GM19099 (cell line): ENCODE results near the gene TBC1D22A.

Experiments used
- POLR2A ChIP-seq: IDR thresholded peaks from 3 replicates; pipeline ENCODE4 v1.6.1; 2011; ENCODE audit warnings: low read depth; ENCODE audit not compliant: insufficient read length; ENCODE audit errors: extremely low read depth

Gene TBC1D22A

DNA sequence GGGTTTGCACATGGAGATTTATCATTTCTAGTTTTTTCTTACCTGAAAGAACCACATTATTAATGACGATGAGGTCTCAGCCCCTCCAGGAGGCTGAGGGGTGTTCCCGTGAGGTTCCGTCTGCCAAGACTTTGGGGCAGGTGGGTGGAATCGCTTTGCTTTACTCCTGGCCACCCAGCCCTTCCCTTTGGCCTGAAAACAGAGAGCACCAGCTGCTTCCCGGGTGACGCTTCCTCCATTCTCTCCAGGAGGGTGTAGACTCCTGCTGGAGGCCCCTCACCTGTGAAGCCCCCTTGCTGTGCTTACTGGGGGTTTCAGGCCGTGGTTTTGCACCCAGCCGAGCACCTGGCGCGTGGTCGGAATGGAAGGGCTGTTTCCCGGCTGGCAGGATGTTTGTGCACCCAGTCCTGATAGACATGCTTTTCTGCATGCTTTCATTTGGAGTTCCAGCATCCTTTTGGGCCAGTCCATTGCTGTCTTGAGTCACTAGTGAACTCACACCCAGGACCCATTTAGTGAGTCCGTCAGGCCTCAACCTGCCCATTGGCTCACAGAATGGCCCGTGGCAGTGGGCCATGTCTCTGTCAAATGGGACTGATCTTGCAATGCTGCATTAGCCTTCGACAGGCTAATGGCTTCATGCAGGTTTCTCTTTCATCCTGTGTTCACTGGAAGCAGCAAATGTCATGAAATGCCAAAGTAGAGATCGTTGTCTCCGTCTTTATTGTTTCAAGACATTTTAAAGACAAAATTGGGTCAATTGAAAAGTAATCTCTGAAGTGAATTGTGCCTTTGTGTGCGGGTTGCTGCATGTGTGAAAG lies 360.8 kb downstream of the TBC1D22A start:
- no peak for TF ChIP-seq POLR2A

DNA sequence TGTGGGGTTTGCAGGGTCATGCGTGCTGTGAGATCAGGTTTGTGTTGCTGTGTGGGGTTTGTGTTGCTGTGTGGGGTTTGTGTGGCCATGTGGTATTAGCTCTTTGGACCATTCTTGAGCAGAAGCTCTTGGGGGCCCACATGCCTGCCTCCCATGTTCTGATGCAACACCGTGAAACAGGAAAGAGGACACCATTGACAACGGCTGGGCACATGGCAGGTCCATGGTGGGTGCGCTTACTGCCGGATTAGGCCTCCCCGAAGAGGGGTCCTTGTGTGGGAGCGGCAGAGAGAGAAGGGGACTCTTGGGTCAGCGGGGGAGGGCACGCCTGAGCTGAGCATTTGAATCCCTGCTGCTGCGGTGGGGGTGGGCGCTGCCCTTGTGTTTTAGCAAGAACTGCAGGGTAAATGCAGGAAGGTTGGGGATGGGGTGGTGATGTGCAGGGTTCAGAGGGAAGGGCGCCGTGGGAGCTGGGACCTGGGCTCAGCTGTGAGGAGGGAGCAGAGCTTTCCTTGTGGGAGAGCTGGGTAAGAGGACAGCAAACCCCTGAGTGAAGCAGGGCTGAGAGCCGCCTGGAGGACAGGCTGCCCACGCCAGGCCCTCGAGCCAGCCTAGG lies 361.5 kb downstream of the TBC1D22A start:
- TF ChIP-seq POLR2A: no peak

GRCh38 chr22:47124451-47124881 lies 362.0 kb downstream of the TBC1D22A start:
- TF ChIP-seq POLR2A: no peak

DNA sequence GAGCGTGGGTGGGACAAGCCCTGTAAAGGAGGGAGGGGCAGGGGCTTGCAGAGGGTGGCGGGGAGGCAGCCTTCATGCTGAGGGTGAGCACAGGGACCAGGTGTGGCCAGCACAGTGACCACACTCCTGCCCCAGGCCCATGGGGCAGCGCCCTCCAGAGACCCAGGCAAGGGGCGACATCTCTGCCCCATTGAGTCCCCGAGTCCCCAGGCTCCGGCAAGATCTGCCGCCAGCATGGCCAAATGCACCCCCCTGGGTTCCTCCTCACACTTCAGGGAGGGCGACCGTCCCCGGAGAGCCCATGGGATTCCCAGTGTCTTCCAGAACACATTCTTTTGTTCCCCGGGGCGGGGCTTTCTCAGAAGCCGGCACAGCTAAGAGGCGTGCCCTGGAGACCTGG lies 362.5 kb downstream of the TBC1D22A start:
- TF ChIP-seq POLR2A: no peak

DNA sequence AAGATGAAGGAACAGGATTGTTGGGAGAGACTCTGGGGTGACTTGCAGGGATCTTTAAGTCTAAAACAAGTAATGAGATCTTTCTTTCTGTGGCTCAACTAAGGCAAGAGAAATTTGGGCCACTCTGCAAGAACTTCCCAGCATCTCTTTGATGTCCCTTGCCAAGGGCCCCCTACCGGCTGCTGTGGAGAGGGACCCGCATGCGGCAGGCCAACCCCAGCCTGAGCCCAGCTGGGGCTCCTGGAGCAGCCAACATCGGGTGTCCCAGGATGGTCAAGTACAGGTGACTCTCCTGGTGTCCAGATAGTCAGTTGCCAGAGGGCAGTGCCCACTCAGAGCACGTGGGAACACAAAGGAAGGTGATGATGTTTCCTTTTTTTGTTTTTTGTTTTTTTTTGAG lies 363.2 kb downstream of the TBC1D22A start:
- no peak for TF ChIP-seq POLR2A

- TF ChIP-seq POLR2A: no peak
Observed at GRCh38 chr22:47126344-47126811, 363.9 kb downstream of the TBC1D22A start.

DNA sequence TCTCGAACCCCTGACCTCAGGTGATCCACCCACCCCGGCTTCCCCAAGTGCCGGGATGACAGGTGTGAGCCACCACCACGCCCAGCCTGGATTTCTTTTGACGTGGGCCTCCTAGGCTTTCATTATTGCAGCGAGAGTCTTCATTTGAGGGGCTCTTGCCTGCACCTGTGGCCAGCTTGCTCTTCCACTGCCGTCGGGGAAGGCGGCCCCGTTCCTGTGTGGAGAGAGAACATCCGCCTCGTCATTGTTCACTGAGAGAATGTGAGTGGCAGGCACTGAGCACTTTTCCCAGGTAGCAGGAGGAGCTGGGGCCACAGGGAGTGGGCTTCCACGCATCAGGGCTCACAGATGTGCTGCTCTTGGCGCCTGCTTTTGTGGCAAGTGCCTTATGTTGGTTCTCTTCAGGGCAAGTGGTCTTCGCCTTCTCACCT lies 365.0 kb downstream of the TBC1D22A start:
- TF ChIP-seq POLR2A: no peak

DNA sequence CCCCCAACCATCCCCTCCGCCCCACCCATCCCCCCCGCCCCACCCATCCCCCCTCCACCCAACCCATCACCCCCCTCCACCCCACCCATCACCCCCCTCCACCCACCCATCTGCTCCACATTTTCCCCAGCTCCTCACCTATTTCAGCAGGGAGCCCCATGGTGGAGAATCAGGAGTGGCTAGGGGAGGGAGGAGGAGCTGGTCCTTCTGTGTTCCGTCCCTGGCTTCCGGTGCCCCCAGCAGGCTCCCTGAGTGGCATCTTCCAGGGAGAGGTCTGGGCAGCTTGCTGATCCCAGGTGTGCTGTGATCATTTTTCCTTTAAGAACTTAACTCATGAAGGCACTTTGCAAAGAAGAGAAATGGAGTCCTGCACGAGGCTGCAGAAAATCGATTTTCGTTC lies 365.8 kb downstream of the TBC1D22A start:
- TF ChIP-seq POLR2A: no peak

DNA sequence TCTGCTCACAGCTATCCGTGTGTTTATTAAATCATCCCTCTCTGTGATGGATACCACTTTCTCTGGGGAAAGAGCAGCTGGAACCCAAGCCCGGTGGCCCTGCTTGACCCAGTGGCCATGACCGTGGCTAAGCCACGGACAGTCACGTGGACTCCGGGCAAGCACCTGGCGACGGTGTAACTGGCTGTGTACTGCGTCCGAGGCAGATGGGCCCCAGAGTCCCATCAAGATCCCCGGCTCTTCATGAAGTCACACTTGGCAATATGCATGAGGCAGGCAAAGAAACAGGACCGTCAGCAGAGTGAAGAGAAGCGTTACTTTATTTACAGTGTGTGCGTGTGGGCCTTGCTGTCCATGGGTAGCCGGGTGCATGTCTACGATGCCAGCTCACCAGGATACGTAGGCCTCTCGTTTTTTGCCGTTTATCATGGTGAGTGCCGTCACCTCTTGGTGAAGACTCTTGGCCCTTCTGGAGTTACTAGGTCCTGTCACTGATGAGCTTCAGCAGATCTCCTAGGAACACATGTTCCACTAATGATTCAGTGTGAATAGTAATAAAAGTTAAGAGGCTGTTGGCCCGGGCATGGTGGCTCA lies 366.3 kb downstream of the TBC1D22A start:
- no peak for TF ChIP-seq POLR2A

- no peak for TF ChIP-seq POLR2A
Observed at GRCh38 chr22:47129902-47130635, 367.6 kb downstream of the TBC1D22A start.

DNA sequence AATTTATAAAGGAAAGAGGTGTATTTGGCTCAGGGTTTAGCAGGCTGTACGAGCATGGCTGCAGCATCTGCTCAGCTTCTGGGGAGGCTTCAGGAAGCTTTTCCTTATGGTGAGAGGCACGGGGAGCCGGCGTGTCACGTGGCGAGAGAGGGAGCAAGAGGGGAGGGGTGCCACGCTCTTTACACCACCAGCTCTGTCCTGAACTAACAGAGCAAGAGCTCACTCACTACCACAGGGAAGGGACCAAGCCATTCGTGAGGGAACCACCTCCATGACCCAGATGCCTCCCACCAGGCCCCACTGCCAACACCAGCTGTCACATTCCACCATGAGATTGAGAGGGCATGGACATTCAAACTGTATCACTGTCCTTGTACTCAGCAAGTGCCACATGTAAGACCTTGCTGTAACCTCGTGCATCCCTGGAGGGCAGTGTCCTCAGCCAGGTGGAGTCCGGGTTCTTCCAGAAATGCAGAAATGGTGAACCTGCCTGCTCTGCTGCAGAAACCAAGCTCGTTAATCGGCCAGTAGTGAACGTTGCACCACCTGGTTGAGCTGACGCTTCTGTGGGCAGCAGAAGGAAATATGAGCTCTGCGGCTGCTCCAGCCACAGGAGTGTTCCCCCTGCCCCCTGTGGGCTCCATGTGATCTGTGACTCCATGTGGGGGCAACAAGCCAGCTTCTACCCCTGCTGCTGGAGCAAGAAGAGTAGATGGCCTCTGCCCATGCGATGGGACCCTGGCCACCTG lies 368.6 kb downstream of the TBC1D22A start:
- no peak for TF ChIP-seq POLR2A

DNA sequence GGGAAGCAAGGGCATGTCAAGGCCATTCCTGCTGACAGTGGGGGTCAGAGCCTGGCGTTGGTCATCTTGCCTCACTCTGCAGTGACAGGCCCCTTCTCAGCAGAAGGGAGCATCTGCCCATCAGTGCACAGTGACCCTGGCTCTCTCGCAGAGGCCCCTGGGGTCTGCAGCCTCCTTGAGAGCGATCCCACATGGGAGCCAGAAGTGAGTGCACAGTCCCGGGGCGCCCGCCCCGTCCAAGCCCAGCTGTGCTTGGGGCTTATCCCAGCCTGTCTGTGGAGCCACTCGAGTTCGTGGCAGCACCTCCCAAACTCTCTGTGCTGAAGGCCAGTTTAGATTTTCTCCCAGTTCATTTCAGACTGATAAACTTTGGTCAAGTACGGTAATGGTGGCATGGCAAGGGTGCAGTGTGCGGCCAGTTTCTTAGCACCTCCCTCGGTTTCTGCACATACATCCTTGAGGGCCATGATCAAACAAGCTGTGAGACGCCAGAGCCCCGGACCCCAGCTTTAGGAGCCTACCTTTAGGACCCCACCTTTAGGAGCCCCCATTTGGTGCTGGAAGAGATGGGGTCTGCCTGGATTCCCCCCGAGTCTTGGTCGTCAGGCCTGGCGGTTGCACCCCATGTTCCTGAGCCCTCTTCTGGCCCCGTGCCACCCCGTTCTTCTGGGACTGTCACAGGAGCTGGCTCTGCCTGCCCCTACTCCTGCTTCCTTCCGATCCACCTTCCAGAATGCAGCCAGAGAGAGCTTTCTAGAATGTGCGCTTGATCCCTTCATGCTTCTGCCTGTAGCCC lies 369.4 kb downstream of the TBC1D22A start:
- TF ChIP-seq POLR2A: no peak

GRCh38 chr22:47132428-47132825 lies 370.0 kb downstream of the TBC1D22A start:
- no peak for TF ChIP-seq POLR2A
